Stimulated activated CD8-positive, alpha-beta memory T cell treated with anti-CD3 and anti-CD28 coated beads, Interleukin-4, amount 100 ng/mL, for 1 hour (primary cell): ENCODE measurements around the gene KRT6B.

Experiments used
- DNase-seq, 2 donors: peaks; one replicate each; pipeline ENCODE4 v3.0.0-alpha.2; 2020; ENCODE audit warnings: low read depth in 2 of 2, low spot score in 1 of 2

The KRT6B gene

DNA sequence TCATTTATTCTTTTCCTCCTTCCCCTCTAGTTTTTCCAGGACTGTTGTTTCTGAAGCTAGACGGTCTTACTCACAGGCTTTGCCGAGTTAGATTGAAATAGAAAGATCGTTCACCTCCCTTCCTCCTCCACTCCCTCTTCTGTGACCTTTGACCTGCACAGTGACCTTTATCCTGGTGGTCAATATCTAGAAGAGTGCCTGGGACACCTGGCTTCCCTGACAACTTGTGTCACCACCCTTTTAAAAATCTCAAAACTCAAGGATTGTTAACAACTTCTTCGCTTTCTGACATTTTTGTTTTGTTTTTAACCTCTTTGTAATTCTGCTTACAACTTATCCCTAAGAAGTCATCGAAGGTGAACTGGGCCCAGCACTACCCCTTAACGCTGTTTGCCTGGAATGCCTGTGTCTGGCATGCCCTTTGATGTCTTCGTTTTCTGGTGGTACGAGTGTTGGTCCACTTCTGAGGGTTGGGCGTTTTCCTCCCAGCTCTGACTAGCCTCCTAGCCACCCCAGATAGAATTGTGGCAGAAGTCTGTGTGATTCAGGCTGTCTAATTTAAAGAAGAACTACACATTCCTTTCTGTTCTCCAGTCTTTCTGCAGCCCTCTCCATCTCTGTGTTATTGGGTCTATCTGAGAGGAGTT, 15.0 kb downstream of the KRT6B start:
- no peak for DNase-seq

DNA sequence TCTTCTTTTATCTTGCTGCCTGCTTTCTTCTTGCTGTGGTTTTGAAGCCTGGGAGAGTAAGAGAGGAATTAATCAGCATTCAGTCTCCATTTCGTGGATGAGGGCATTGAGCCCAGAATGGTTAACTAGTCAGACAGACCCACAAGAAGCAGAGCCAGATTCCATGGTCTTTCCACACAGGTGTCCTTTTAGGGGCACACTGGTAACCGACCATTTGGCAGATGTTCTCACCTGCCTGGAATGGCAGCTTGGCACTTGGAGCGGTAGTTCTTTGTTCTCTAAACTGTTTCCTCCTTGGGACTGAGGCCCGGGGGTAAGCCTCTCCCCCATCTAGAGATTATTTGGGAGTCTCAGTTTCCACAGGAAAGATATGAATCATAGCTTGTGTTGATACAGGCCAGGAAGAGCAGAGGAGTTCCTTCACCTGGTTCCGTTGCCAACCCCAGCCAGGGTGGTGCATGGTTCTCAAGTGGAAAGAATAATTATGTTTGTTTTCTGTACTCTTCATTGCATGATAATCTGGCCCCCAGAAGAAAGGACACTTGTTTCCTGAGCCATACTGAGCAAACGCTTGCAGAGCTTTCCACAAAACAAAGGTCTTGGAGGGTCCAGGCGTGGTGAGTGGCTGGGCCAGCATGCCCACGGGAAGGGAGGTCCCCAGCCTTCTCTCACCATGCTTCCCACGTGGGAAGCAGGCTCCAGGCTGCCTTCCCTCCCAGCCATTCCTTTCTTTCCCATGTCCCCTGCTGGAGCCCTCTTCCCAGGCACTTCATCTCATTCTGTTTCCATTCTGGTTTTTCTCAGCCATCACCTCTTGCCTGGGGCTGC, 15.7 kb downstream of the KRT6B start:
- DNase-seq: no peak

DNA sequence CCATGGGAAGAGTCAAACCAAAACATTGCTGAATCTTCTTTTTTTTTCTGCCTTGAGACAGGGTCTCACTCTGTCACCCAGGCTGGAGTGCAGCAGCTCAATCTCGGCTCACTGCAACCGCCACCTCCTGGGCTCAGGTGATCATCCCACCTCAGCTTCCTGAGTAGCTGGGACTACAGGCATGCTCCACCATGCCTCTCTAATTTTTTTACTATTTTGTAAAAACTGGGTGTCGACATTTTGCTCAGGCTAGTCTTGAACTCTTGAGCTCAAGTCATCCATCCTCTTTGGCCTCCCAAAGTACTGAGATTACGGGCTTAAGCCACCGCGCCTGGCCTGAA, 16.3 kb downstream of the KRT6B start:
- DNase-seq: no peak

GRCh38 chr12:52434760-52435530, 17.0 kb downstream of the KRT6B start:
- no peak for DNase-seq

DNA sequence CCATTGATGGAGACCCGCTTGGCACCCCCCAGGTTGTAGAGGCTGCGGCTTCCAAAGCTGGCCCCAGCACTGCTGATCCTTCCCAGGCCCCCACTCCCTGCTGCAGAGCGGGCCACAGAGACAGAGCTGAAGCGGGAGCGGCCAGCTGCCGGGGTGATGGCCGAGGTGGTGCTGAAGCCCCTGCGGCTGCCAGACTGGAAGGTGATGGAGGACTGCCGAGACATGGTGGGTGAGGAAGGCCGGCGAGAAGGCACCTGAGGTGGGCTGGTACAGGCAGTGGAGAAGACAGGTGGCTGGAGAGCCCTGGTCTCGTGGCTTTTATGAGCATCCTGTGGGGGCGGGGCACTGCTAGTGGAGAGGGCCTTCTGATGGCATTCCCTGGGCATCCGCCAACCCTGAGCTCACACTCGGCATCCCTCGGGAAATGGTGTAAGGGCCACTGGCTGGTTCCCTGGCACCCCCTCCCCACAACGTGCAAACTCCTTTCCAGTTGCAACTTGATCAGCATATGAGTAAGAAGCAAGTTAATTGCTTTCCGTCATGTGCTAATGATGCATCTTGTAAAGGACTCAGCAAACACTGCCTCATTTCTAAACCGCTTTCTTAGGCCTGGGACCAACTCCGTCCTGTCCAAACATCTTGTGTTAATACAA, 17.7 kb downstream of the KRT6B start, which contains the start of gene KRT75:
Gene KRT75, minus strand, starts transcription at position 291 of the 653 bp plus-strand sequence. Its CDS starts 67 bp downstream, at position 224.
- DNase-seq: no peak

- DNase-seq: no peak
Observed at GRCh38 chr12:52433501-52434080, 18.4 kb downstream of the KRT6B start.

- DNase-seq: no peak
Observed at GRCh38 chr12:52432559-52433207, 19.3 kb downstream of the KRT6B start.

DNA sequence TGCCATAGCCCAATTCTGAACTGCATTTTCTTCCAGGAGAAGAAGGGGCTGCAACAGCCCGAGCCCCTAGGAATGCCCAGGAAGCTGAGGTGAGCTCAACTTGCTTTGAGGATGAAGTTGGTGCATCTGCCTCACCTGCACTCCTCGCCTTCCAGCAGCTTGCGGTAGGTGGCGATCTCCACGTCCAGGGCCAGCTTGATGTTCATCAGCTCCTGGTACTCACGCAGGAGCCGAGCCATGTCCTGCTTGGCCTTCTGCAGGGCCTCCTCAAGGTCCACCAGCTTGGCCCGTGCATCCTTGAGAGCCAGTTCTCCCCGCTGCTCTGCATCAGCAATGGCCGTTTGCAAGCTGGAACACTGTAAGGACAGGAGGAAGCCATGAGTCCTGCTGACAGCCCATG, 23.8 kb downstream of the KRT6B start:
- DNase-seq: no peak

DNA sequence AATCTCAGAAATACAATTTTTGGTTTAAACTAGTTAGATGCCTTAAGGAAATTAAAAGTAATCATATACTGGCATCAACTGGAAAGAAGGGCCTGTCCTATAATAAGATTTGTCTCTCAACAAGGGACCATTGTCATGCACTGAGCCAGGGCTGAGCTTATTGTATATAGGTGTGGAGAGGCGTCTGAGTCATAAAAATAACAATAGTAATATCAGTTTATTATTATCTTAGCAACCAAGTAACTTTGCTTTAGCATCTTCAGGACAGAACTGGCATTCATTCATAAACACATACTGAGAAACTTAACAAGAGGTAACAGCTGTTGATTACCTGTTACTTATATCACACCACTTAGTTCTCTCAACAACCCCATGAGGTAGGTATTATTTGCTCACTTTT, 24.9 kb downstream of the KRT6B start:
- no peak for DNase-seq

- DNase-seq: no peak
Observed at GRCh38 chr12:52426034-52426433, 25.9 kb downstream of the KRT6B start.

- no peak for DNase-seq
Observed at GRCh38 chr12:52425466-52425865, 26.5 kb downstream of the KRT6B start.

- no peak for DNase-seq
Observed at GRCh38 chr12:52423661-52424500, 28.1 kb downstream of the KRT6B start.

- DNase-seq: no peak
Observed at GRCh38 chr12:52423035-52423434, 28.9 kb downstream of the KRT6B start.

GRCh38 chr12:52419656-52420055, 32.3 kb downstream of the KRT6B start:
- DNase-seq: no peak

DNA sequence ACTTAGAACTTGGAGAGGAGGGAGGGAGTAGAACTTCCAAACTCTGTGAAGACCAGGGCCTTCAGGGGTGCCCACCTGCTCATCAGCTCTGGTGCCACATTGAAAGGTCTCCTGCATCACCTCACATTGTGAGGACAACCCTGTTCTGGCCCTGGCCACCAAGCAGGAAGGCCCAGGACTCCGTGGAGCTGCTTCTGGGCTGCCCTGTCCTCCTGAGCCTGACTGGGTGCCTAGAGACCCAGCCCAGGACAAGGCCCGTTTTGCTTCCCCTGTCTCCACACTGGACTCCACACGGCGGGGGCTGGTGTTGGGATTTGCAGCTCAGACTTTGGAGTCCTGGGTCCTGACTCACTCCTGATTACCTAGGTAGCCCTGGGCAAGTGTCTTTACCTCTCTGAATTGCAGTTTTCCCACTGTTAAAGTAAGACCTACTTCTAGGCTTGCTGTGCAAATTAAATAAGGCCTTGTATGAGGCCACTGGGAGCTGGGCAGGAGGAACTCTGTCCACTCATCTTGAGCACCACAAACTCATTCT, 33.3 kb downstream of the KRT6B start:
- DNase-seq: no peak

- no peak for DNase-seq
Observed at GRCh38 chr12:52417740-52418139, 34.2 kb downstream of the KRT6B start.

DNA sequence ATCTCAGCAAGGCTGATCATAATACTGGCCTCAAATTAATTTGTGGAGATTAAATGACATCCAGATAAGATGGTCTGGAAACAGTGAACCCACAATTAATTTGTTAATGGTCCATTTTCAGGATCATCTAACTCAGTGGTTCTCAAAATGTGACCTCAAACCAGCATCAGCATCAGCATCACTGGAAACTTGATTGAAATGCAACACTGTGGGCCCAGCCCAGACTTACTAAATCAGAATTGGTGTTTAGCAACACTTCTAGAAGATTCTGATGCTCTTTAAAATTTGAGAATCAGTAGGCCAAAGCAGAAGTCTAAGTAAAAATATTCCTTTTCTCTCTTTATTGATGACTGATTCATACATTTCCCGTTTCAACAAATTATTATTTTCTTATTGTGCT, 35.2 kb downstream of the KRT6B start:
- no peak for DNase-seq

DNA sequence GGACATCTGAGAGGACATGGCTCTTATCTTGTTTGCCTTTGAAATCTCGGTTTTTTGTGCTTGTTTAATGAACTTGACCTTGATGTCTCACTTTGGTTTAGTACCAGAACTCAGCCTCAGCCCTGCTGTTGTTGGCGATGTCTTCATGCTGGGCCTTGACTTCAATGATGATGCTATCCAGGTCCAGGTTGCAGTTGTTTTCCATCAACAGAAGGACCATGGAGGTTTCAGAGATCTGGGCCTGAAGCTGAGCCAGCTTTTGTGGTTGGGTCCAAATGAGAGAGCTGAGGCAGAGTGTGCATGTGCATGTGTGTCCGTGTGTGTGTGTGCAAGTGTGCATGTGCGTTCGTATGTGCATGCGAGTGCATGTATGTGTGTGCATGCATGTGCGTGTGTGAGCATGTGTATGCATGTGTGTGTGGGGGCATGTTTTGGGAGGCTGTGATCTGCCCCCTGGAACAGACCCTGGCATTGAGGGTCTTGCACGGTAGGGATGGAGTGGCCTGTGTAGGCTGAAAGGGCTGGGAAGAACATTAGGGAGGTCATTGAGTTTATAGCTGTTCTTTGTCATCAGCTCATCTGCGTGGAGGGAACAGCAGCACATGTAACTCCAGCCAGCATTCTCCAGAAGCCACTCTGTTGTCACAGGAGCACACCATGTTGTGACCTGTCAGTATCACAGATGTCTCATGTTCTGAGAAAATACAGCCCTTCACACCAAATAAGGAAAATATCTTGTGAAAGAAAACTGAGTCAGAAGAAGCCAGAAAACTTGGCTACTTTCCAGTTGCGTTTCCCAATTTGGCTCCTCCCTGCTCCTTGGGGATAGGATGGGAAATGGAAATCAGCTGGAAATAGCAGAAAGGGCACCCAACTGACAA, 35.8 kb downstream of the KRT6B start:
- no peak for DNase-seq
